Neural progenitor cell (in vitro differentiated cells): ENCODE results near the gene ABCC4.

ENCODE experiments used
- EZH2 ChIP-seq: fragments of 200-600 bp; sonication (generic); IDR thresholded peaks from 2 replicates; pipeline ENCODE4 v1.6.1; 2017; ENCODE audit warnings: antibody characterized with exemption, mild to moderate bottlenecking, moderate library complexity
- TF ChIP-seq, protein P1 (sequence below): fragments of 200-600 bp; sonication (generic); IDR thresholded peaks from 2 replicates; pipeline ENCODE4 v1.5.1; 2017; ENCODE audit warnings: antibody characterized with exemption, mild to moderate bottlenecking

DNA sequence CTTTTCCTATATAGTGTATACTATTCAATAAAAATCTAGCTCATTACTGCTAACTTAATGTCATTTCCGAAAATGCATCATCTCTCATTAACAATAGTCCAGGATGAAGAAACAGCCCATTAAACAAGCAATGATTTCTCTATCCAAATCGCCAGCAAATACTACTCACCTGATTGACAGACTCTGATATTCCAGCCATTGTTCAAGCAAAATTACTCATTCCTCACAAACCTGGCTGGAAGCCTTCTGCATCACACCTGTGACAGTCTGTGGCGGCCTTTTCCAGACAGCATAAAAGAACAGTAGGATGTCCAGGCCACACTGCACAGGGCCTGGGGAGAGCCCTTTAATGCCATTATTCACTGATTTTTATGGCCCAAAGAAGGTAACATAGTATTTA, 115.9 kb downstream of the ABCC4 start:
- no peak for TF ChIP-seq EZH2
- TF ChIP-seq, protein P1, sequence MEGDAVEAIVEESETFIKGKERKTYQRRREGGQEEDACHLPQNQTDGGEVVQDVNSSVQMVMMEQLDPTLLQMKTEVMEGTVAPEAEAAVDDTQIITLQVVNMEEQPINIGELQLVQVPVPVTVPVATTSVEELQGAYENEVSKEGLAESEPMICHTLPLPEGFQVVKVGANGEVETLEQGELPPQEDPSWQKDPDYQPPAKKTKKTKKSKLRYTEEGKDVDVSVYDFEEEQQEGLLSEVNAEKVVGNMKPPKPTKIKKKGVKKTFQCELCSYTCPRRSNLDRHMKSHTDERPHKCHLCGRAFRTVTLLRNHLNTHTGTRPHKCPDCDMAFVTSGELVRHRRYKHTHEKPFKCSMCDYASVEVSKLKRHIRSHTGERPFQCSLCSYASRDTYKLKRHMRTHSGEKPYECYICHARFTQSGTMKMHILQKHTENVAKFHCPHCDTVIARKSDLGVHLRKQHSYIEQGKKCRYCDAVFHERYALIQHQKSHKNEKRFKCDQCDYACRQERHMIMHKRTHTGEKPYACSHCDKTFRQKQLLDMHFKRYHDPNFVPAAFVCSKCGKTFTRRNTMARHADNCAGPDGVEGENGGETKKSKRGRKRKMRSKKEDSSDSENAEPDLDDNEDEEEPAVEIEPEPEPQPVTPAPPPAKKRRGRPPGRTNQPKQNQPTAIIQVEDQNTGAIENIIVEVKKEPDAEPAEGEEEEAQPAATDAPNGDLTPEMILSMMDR, result no peak
